Progenitor cell of endocrine pancreas (in vitro differentiated cells): Measurements from ENCODE around the gene FAM170B. TPM values are rescaled to one million over a fixed set of nuclear protein-coding genes. Genes with fewer than 3 reads are reported as not detected.

Source experiments
- DNase-seq: peaks from one replicate; pipeline ENCODE4 v3.0.0; 2021; ENCODE audit warnings: low spot score; ENCODE audit not compliant: unreplicated experiment
- H3K27ac Mint-ChIP-seq: 2 replicates; pipeline ENCODE4 v1.8.0; 2021; ENCODE audit warnings: mild to moderate bottlenecking, moderate library complexity, mixed read lengths
- H3K27me3 Mint-ChIP-seq: 2 replicates; pipeline ENCODE4 v1.8.0; 2021; ENCODE audit warnings: mixed read lengths
- H3K36me3 Mint-ChIP-seq: 2 replicates; pipeline ENCODE4 v1.8.0; 2022; ENCODE audit warnings: mixed read lengths; ENCODE audit not compliant: insufficient read depth
- H3K4me1 Mint-ChIP-seq: 2 replicates; pipeline ENCODE4 v1.8.0; 2021; ENCODE audit warnings: low read depth, mixed read lengths
- H3K4me3 Mint-ChIP-seq: 2 replicates; pipeline ENCODE4 v1.8.0; 2021; ENCODE audit warnings: low read depth, mild to moderate bottlenecking, moderate library complexity, mixed read lengths
- H3K9me3 Mint-ChIP-seq: 2 replicates; pipeline ENCODE4 v1.8.0; 2021; ENCODE audit warnings: low read depth, mixed read lengths
- total RNA-seq: library from RNA; stranded (reverse); gene quantifications from 2 replicates; pipeline ENCODE4 v1.2.1, GENCODE V29; 2021
- TF ChIP-seq, protein P1 (sequence below): fragments of 200-600 bp; sonication (generic); IDR thresholded peaks from one replicate; pipeline ENCODE4 v1.5.0; 2021; ENCODE audit warnings: antibody characterized with exemption, mild to moderate bottlenecking; ENCODE audit not compliant: unreplicated experiment

FAM170B gene
- total RNA-seq, 1 donor from 2014 or later, result not detected

DNA sequence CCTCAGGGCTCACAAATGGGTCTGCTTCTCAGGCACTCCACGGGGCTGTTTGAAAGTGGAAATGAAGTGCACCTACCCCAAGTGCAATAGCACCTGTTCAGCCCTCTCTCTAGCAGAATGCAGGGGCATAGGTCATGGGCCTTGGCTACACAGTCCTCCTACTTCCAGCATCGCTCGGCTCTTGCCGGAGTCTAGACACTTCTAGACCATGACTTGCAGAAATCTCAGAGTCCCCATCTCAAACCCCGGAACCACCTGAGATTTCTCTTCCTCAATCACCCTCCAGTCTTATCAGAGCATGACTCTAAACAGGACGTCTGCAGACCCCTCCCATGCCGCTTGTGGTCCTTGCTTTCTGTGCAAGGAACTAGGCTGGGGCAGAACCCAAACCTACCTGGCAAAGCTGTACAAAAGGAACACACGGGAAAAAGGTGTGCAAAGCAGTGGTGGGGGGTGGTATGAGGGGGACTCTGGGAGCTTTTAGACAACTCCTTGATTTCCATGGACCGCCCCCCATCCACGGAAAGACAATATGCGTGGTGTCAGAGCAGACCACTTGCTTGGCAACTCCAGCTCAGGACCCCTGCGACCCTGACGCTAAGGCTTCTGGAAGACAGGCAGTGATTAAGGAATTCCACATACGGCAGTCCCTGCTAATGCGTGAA is 40.6 kb upstream of the FAM170B start:
- DNase-seq, result no peak
- Mint-ChIP-seq H3K9me3 (no peaks in the 10 kb centered on the region), H3K4me3 (no peak overlapping the region), H3K27ac (no peak overlapping the region), H3K36me3 (no peaks in the 10 kb centered on the region), H3K4me1 (peaks cover 7% of the 10 kb centered on the region), H3K27me3 (peaks cover 6% of the 10 kb centered on the region)
- TF ChIP-seq, protein P1, sequence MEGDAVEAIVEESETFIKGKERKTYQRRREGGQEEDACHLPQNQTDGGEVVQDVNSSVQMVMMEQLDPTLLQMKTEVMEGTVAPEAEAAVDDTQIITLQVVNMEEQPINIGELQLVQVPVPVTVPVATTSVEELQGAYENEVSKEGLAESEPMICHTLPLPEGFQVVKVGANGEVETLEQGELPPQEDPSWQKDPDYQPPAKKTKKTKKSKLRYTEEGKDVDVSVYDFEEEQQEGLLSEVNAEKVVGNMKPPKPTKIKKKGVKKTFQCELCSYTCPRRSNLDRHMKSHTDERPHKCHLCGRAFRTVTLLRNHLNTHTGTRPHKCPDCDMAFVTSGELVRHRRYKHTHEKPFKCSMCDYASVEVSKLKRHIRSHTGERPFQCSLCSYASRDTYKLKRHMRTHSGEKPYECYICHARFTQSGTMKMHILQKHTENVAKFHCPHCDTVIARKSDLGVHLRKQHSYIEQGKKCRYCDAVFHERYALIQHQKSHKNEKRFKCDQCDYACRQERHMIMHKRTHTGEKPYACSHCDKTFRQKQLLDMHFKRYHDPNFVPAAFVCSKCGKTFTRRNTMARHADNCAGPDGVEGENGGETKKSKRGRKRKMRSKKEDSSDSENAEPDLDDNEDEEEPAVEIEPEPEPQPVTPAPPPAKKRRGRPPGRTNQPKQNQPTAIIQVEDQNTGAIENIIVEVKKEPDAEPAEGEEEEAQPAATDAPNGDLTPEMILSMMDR, result no peak

DNA sequence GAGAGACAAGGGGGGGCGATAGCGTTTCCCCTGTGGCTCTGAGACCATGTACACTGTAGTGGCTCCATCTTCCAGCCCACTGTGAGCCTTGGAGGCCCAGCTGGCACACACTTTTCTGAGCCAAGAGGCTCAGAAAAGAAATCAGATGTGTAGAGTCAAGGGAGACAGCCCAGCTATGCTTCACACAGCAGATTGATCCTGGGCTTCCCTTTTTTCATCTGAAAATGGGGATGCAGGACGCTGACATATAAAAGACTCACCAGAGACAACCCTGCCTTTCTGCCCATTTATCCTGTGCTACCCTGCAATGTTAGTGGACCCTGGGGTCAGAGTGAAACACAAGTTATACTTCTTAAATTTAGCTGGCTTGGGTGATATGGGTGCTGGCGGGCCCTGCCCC is 40.0 kb upstream of the FAM170B start:
- no peak for DNase-seq
- H3K4me1 Mint-ChIP-seq, result peaks cover 7% of the 10 kb centered on the region
- H3K27ac Mint-ChIP-seq, result no peak overlapping the region
- no peaks in the 10 kb centered on the region for H3K36me3 Mint-ChIP-seq
- TF ChIP-seq, protein P1, result no peak
- H3K4me3 Mint-ChIP-seq, result no peak overlapping the region
- no peaks in the 10 kb centered on the region for H3K9me3 Mint-ChIP-seq
- peaks cover 8% of the 10 kb centered on the region for H3K27me3 Mint-ChIP-seq

GRCh38 chr10:49173201-49173772 is 39.5 kb upstream of the FAM170B start:
- peaks cover 7% of the 10 kb centered on the region for H3K4me1 Mint-ChIP-seq
- peaks cover 12% of the 10 kb centered on the region for H3K27me3 Mint-ChIP-seq

GRCh38 chr10:49172777-49173132 is 38.9 kb upstream of the FAM170B start:
- Mint-ChIP-seq H3K27ac (no peak overlapping the region), H3K27me3 (peaks cover 14% of the 10 kb centered on the region), H3K36me3 (no peaks in the 10 kb centered on the region), H3K9me3 (no peaks in the 10 kb centered on the region), H3K4me1 (peaks cover 7% of the 10 kb centered on the region), H3K4me3 (no peak overlapping the region)
- TF ChIP-seq, protein P1, result no peak
- DNase-seq, result no peak

More at GRCh38 chr10:49173201-49173772, 39.5 kb upstream of the FAM170B start:
- Mint-ChIP-seq H3K4me3 (no peak overlapping the region), H3K36me3 (no peaks in the 10 kb centered on the region), H3K9me3 (no peaks in the 10 kb centered on the region), H3K27ac (no peak overlapping the region)
- DNase-seq, result no peak
- TF ChIP-seq, protein P1, result no peak

GRCh38 chr10:49172061-49172776 is 38.4 kb upstream of the FAM170B start:
- H3K36me3 Mint-ChIP-seq, result no peaks in the 10 kb centered on the region
- no peak overlapping the region for H3K27ac Mint-ChIP-seq
- peaks cover 6% of the 10 kb centered on the region for H3K4me1 Mint-ChIP-seq
- TF ChIP-seq, protein P1, result no peak
- H3K27me3 Mint-ChIP-seq, result peaks cover 15% of the 10 kb centered on the region
- no peaks in the 10 kb centered on the region for H3K9me3 Mint-ChIP-seq
- H3K4me3 Mint-ChIP-seq, result no peak overlapping the region
- no peak for DNase-seq
